ENCODE data around the gene PCCA.

GRCh38 chr13:100389617-100390016, 300.7 kb downstream of the PCCA start:
- TF ChIP-seq CTCF (IDR thresholded peaks at IDR 0.05; ENCODE audit: low read depth, low read length), result no peak
- no peak for TF ChIP-seq EZH2phosphoT487 (IDR thresholded peaks at IDR 0.05; ENCODE audit: low read depth)
